GM12891 (cell line): ENCODE measurements around the gene BARD1.

Experiments used
- PAX5 ChIP-seq: IDR thresholded peaks from 2 replicates; pipeline ENCODE4 v1.6.1; 2011; ENCODE audit warnings: low read length, moderate library complexity, mild to moderate bottlenecking; ENCODE audit not compliant: insufficient read depth, severe bottlenecking
- POLR2A ChIP-seq: IDR thresholded peaks from 2 replicates; pipeline ENCODE4 v1.6.1; 2011; ENCODE audit warnings: low read depth, low read length, control low read depth
- POLR2AphosphoS5 ChIP-seq: IDR thresholded peaks from 2 replicates; pipeline ENCODE4 v1.6.1; 2011; ENCODE audit warnings: low read depth, low read length, control low read depth
- SPI1 ChIP-seq: IDR thresholded peaks from 2 replicates; pipeline ENCODE4 v1.6.1; 2011; ENCODE audit warnings: low read depth, low read length, control low read depth
- TAF1 ChIP-seq: IDR thresholded peaks from 2 replicates; pipeline ENCODE4 v1.6.1; 2011; ENCODE audit warnings: low read depth, low read length, control low read depth

DNA sequence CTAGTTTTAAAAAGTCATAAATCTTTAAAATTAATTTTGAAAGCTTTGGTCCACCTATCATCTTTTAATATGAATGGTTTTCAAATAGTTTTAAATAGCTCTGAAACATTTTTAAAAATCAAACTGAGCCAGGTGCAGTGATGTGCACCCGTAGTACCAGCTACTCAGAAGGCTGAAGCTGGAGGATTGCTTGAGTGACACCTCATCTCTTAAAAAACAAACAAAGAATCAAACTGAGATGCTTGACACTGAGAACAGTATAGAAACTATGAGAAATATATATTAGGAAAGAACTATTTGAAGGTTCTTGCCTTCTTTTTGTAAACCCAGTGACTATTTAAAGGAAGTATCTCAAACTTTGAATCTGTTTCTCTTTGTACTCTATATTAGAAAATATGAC, 67.4 kb downstream of the BARD1 start:
- no peak for TF ChIP-seq POLR2A
- no peak for TF ChIP-seq POLR2AphosphoS5
- TF ChIP-seq TAF1: no peak
- TF ChIP-seq PAX5: no peak
- TF ChIP-seq SPI1: no peak
